ENCODE measurements around the gene ERBB2.
"Not testable (repeated sequence)": the region's sequence is repeated elsewhere in the genome, so short reads cannot be mapped to it uniquely, and the experiment has no call there.

GRCh38 chr17:39711071-39711470 lies 11.2 kb downstream of the ERBB2 start:
- TF ChIP-seq CTCF (conservative IDR thresholded peaks at IDR 0.05; ENCODE audit: low read depth in 2 of 2); POLR2AphosphoS5 (IDR thresholded peaks at IDR 0.05; ENCODE audit: low read depth); CREB1 (CRISPR knock-in tag; IDR thresholded peaks at IDR 0.05; ENCODE audit: low read depth); EZH2 (IDR thresholded peaks at IDR 0.05; ENCODE audit: low read depth, unreplicated experiment); EZH2phosphoT487 (IDR thresholded peaks at IDR 0.05; ENCODE audit: unreplicated experiment); NANOG (IDR thresholded peaks at IDR 0.05; ENCODE audit: borderline replicate concordance); ZNF114 (CRISPR knock-in tag; IDR thresholded peaks at IDR 0.05); ZNF331 (CRISPR knock-in tag; IDR thresholded peaks at IDR 0.05; ENCODE audit: low read depth); ETS1 (IDR thresholded peaks at IDR 0.05): not testable (repeated sequence)
- TF ChIP-seq, protein P1, sequence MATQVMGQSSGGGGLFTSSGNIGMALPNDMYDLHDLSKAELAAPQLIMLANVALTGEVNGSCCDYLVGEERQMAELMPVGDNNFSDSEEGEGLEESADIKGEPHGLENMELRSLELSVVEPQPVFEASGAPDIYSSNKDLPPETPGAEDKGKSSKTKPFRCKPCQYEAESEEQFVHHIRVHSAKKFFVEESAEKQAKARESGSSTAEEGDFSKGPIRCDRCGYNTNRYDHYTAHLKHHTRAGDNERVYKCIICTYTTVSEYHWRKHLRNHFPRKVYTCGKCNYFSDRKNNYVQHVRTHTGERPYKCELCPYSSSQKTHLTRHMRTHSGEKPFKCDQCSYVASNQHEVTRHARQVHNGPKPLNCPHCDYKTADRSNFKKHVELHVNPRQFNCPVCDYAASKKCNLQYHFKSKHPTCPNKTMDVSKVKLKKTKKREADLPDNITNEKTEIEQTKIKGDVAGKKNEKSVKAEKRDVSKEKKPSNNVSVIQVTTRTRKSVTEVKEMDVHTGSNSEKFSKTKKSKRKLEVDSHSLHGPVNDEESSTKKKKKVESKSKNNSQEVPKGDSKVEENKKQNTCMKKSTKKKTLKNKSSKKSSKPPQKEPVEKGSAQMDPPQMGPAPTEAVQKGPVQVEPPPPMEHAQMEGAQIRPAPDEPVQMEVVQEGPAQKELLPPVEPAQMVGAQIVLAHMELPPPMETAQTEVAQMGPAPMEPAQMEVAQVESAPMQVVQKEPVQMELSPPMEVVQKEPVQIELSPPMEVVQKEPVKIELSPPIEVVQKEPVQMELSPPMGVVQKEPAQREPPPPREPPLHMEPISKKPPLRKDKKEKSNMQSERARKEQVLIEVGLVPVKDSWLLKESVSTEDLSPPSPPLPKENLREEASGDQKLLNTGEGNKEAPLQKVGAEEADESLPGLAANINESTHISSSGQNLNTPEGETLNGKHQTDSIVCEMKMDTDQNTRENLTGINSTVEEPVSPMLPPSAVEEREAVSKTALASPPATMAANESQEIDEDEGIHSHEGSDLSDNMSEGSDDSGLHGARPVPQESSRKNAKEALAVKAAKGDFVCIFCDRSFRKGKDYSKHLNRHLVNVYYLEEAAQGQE (IDR thresholded peaks at IDR 0.05; ENCODE audit: unreplicated experiment) = not testable (repeated sequence)

Measured in GM23338 (cell line).